Measurements from ENCODE around the gene RPL37. TPM values are rescaled to one million over a fixed set of nuclear protein-coding genes. Genes with fewer than 3 reads are reported as not detected.

The RPL37 gene
- total RNA-seq = 2,148 and 5,247 TPM in 2 replicates

GRCh38 chr5:40834849-40835787, at the start of gene RPL37:
Gene RPL37 (minus strand): TSS chr5:40835222. CDS start chr5:40835185, 37 bp downstream.

GRCh38 chr5:40841068-40841805, 6.2 kb upstream of the RPL37 start, which contains the start of gene CARD6:
Gene CARD6 (plus strand): TSS chr5:40841367. CDS start chr5:40841383, 16 bp downstream.

GRCh38 chr5:40798012-40798800, 36.8 kb downstream of the RPL37 start, which contains the start of gene PRKAA1:
Gene PRKAA1 (minus strand): TSS chr5:40798374. CDS start chr5:40798189, 185 bp downstream.

Other genes starting within 250 kb of the RPL37 start
- gene PTGER4, start 155.3 kb downstream of the RPL37 start, total RNA-seq = 5.0 and 5.2 TPM in 2 replicates
- gene TTC33, start 79.3 kb downstream of the RPL37 start, total RNA-seq = 12.5 and 14.7 TPM in 2 replicates
- gene PRKAA1, start 36.8 kb downstream of the RPL37 start, total RNA-seq = 112 and 145 TPM in 2 replicates
- 11.8 and 12.1 TPM in 2 replicates for gene CARD6, start 6.1 kb upstream of the RPL37 start, total RNA-seq
- gene C7, start 74.3 kb upstream of the RPL37 start, total RNA-seq = 0.26 and 0.79 TPM in 2 replicates
- not detected in 2 replicates for gene MROH2B, start 236.1 kb upstream of the RPL37 start, total RNA-seq

Measured in bronchial smooth muscle cell (primary cell).